Naive thymus-derived CD4-positive, alpha-beta T cell (primary cell): ENCODE results near the gene ARL2. TPM values are rescaled to one million over a fixed set of nuclear protein-coding genes. Genes with fewer than 3 reads are reported as not detected.

Experiments
- ATAC-seq: fragments of 150-1000 bp; cut with Tn5 transposase; 2 replicates; pipeline ENCODE4 v1.10.0; 2021; ENCODE audit warnings: mild to moderate bottlenecking, moderate library complexity
- CTCF ChIA-PET: fragments of 350-600 bp; sonication (Branson Sonifier 250); formaldehyde crosslinking; loops from one replicate; lab custom pipeline; 2021; ENCODE audit warnings: antibody characterized with exemption; lab: Charles Lee
- POLR2A ChIA-PET: fragments of 350-600 bp; sonication (Branson Sonifier 250); formaldehyde crosslinking; loops from one replicate; lab custom pipeline; 2021; ENCODE audit warnings: antibody characterized with exemption, inconsistent platforms; lab: Charles Lee
- DNase-seq, 9 donors: peaks; one replicate each; pipeline versions ENCODE4 v3.0.0 to v3.0.0-alpha.2; 2020 to 2022; ENCODE audit warnings: mixed read lengths in 1 of 9
- H3K27ac ChIP-seq: one replicate; pipeline ENCODE4 v1.7.0; 2013; ENCODE audit warnings: mild to moderate bottlenecking, low read depth, low read length, moderate library complexity
- H3K27me3 ChIP-seq, 2 donors: one replicate each; pipeline ENCODE4 v1.7.0; 2013; ENCODE audit warnings: low read length in 2 of 2, mild to moderate bottlenecking in 2 of 2, moderate library complexity in 2 of 2; ENCODE audit not compliant: control insufficient read depth in 2 of 2, insufficient read depth in 2 of 2
- H3K36me3 ChIP-seq, 3 experiments: 1 replicate in 2 of 3; 2 replicates in 1 of 3; pipeline ENCODE4 v1.7.0; 2013; ENCODE audit warnings: low read length in 3 of 3, mild to moderate bottlenecking in 3 of 3, moderate library complexity in 1 of 3; ENCODE audit not compliant: insufficient read depth in 3 of 3, control insufficient read depth in 2 of 3
- H3K4me1 ChIP-seq, 2 donors: one replicate each; pipeline ENCODE4 v1.7.0; 2013; ENCODE audit warnings: low read length in 2 of 2, mild to moderate bottlenecking in 2 of 2, moderate library complexity in 1 of 2; ENCODE audit not compliant: control insufficient read depth in 2 of 2, insufficient read depth in 2 of 2
- H3K4me3 ChIP-seq: 2 replicates; pipeline ENCODE4 v1.7.0; 2013; ENCODE audit warnings: mild to moderate bottlenecking, low read length
- H3K9me3 ChIP-seq, 3 experiments: 1 replicate in 2 of 3; 2 replicates in 1 of 3; pipeline ENCODE4 v1.7.0; 2013; ENCODE audit warnings: low read length in 3 of 3; ENCODE audit not compliant: control insufficient read depth in 2 of 3
- H3K27ac Mint-ChIP-seq, 9 donors: one replicate each; pipeline ENCODE4 v1.8.0; 2020 to 2022; ENCODE audit warnings: mixed read lengths in 9 of 9, mild to moderate bottlenecking in 8 of 9, moderate library complexity in 5 of 9, inconsistent platforms in 2 of 9
- H3K27me3 Mint-ChIP-seq, 5 donors: one replicate each; pipeline ENCODE4 v1.8.0; 2021 to 2022; ENCODE audit warnings: mixed read lengths in 5 of 5, mild to moderate bottlenecking in 1 of 5
- H3K36me3 Mint-ChIP-seq, 5 donors: one replicate each; pipeline ENCODE4 v1.8.0; 2020 to 2022; ENCODE audit warnings: mixed read lengths in 5 of 5, mild to moderate bottlenecking in 3 of 5, inconsistent platforms in 1 of 5
- H3K4me1 Mint-ChIP-seq, 7 donors: one replicate each; pipeline ENCODE4 v1.8.0; 2020 to 2022; ENCODE audit warnings: mixed read lengths in 7 of 7, mild to moderate bottlenecking in 3 of 7, inconsistent platforms in 1 of 7
- H3K4me3 Mint-ChIP-seq, 10 donors: one replicate each; pipeline ENCODE4 v1.8.0; 2020 to 2022; ENCODE audit warnings: mild to moderate bottlenecking in 10 of 10, mixed read lengths in 10 of 10, moderate library complexity in 6 of 10, inconsistent platforms in 2 of 10
- H3K9me3 Mint-ChIP-seq, 11 donors: one replicate each; pipeline ENCODE4 v1.8.0; 2020 to 2022; ENCODE audit warnings: mixed read lengths in 11 of 11, mild to moderate bottlenecking in 4 of 11, inconsistent platforms in 1 of 11, moderate library complexity in 1 of 11
- intact Hi-C, 2 donors: fragments of 100-400 bp; cut with micrococcal nuclease; formaldehyde crosslinking; loops; one replicate each; pipeline ENCODE4 v1.15.1; 2023
- polyA plus RNA-seq, 2 donors: library from polyadenylated mRNA; unstranded; fragments of 300-500 nt; fragmentation: Illumina TruSeq; gene quantifications; one replicate each; pipeline ENCODE4 v1.2.3, GENCODE V29; 2021
- total RNA-seq, 6 experiments: library from RNA in 5 of 6; stranded (reverse) in 5 of 6; gene quantifications; 1 replicate in 5 of 6; 2 replicates in 1 of 6; pipeline ENCODE4 v1.2.3 and lab custom pipeline; 2021 to 2026

ARL2 gene
- total and polyA plus RNA-seq, 7 experiments from 2014 or later = 22.6 to 96.1 (median 32.5) TPM

GRCh38 chr11:65014726-65015227, 817 bp downstream of the ARL2 start:
- Histone ChIP-seq H3K4me1 (peaks cover 4 to 9% of the 10 kb centered on the region in 2 donors), H3K27me3 (no peaks in the 10 kb centered on the region), H3K4me3 (peak overlapping the region; percentile 97), H3K36me3 (peaks cover 0 to 15% (median 0%) of the 10 kb centered on the region in 3 experiments), H3K9me3 (no peaks in the 10 kb centered on the region), H3K27ac (peak overlapping the region; percentile 84)
- intact Hi-C loops = loop anchor here (1.0 to 5.0 kb wide), 9 partner anchors 13 to 327 kb away; partner anchors contain the start of genes SNX15 (in 2 of the 2), ATG2A (in 1 of the 2), CDCA5 (in 1 of the 2) and PPP2R5B (in 1 of the 2)
- Mint-ChIP-seq H3K4me1 (peaks cover 14 to 33% (median 29%) of the 10 kb centered on the region in 7 donors), H3K27ac (peak overlapping the region; percentile 80 to 97 (median 93)), H3K27me3 (no peaks in the 10 kb centered on the region), H3K36me3 (peaks cover 0 to 14% (median 10%) of the 10 kb centered on the region in 5 donors), H3K4me3 (peak overlapping the region; percentile 86 to 93 (median 91)), H3K9me3 (no peaks in the 10 kb centered on the region)
- DNase-seq (peak in 3 of 9 donors; percentile 16 to 31 (median 27)), ATAC-seq (no peak)
- POLR2A ChIA-PET = interaction anchor here (0.6 to 4.0 kb wide), 19 partner anchors 11 to 273 kb away, joined by 3 to 28 read pairs (median 3); partner anchors contain the start of genes FAU, MRPL49, PPP2R5B and SAC3D1
- CTCF ChIA-PET = interaction anchor here (0.5 to 2.7 kb wide), 17 partner anchors 9 to 204 kb away, joined by 3 to 10 read pairs (median 4); partner anchors contain the start of genes FAU, MRPL49, SNX15 and ZNHIT2

- Mint-ChIP-seq H3K27ac (peak overlapping the region in 2 of 9 donors; percentile 20 to 80), H3K27me3 (no peaks in the 10 kb centered on the region), H3K4me3 (peak overlapping the region in 2 of 10 donors; percentile 38 to 39), H3K4me1 (peaks cover 15 to 33% (median 29%) of the 10 kb centered on the region in 7 donors), H3K36me3 (peaks cover 0 to 14% (median 10%) of the 10 kb centered on the region in 5 donors), H3K9me3 (no peaks in the 10 kb centered on the region)
- ATAC-seq (no peak), DNase-seq (no peak)
- Histone ChIP-seq H3K9me3 (no peaks in the 10 kb centered on the region), H3K4me3 (no peak overlapping the region), H3K36me3 (peaks cover 0 to 26% (median 0%) of the 10 kb centered on the region in 3 experiments), H3K4me1 (peaks cover 4 to 9% of the 10 kb centered on the region in 2 donors), H3K27me3 (no peaks in the 10 kb centered on the region), H3K27ac (no peak overlapping the region)
- intact Hi-C loops = no loop called here
- POLR2A ChIA-PET = interaction anchor here (0.7 to 4.0 kb wide), 3 partner anchors 9 to 1470 kb away, joined by 4 to 28 read pairs (median 4); partner anchors contain the start of genes SNX15 and SYVN1
- CTCF ChIA-PET = no interaction called here
Measured at GRCh38 chr11:65016705-65017104, 2.7 kb downstream of the ARL2 start.

GRCh38 chr11:65017937-65018336, 4.0 kb downstream of the ARL2 start:
- CTCF ChIA-PET = no interaction called here
- H3K27ac ChIP-seq = no peak overlapping the region
- no peaks in the 10 kb centered on the region for H3K9me3 Mint-ChIP-seq
- no peak for ATAC-seq
- H3K36me3 ChIP-seq = peaks cover 0 to 26% (median 0%) of the 10 kb centered on the region in 3 experiments
- POLR2A ChIA-PET = interaction anchor here (1.7 kb wide), 1 partner anchor 117 kb away, joined by 4 read pairs; the partner anchor contains the start of gene SYVN1
- H3K36me3 Mint-ChIP-seq = peaks cover 0 to 19% (median 10%) of the 10 kb centered on the region in 5 donors
- H3K27me3 ChIP-seq = no peaks in the 10 kb centered on the region
- intact Hi-C loops = no loop called here
- no peaks in the 10 kb centered on the region for H3K27me3 Mint-ChIP-seq
- H3K4me1 ChIP-seq = peaks cover 4 to 9% of the 10 kb centered on the region in 2 donors
- no peak overlapping the region for H3K4me3 Mint-ChIP-seq
- peaks cover 15 to 33% (median 27%) of the 10 kb centered on the region in 7 donors for H3K4me1 Mint-ChIP-seq
- H3K27ac Mint-ChIP-seq = no peak overlapping the region
- DNase-seq = no peak
- no peaks in the 10 kb centered on the region for H3K9me3 ChIP-seq
- no peak overlapping the region for H3K4me3 ChIP-seq

GRCh38 chr11:65019824-65020223, 5.9 kb downstream of the ARL2 start:
- Mint-ChIP-seq H3K27me3 (no peaks in the 10 kb centered on the region), H3K4me3 (no peak overlapping the region), H3K27ac (no peak overlapping the region), H3K4me1 (peaks cover 12 to 21% (median 18%) of the 10 kb centered on the region in 7 donors), H3K9me3 (no peaks in the 10 kb centered on the region), H3K36me3 (peaks cover 0 to 19% (median 10%) of the 10 kb centered on the region in 5 donors)
- Histone ChIP-seq H3K36me3 (peaks cover 0 to 26% (median 0%) of the 10 kb centered on the region in 3 experiments), H3K9me3 (no peaks in the 10 kb centered on the region), H3K4me1 (peaks cover 0 to 2% of the 10 kb centered on the region in 2 donors), H3K27ac (no peak overlapping the region), H3K4me3 (no peak overlapping the region), H3K27me3 (no peaks in the 10 kb centered on the region)
- DNase-seq (no peak), ATAC-seq (no peak)
- intact Hi-C loops = no loop called here
- CTCF ChIA-PET = no interaction called here
- POLR2A ChIA-PET = no interaction called here

GRCh38 chr11:65021003-65021402, 7.0 kb downstream of the ARL2 start:
- Histone ChIP-seq H3K36me3 (peaks cover 0 to 26% (median 0%) of the 10 kb centered on the region in 3 experiments), H3K4me1 (no peaks in the 10 kb centered on the region), H3K4me3 (no peak overlapping the region), H3K27ac (no peak overlapping the region), H3K27me3 (no peaks in the 10 kb centered on the region), H3K9me3 (no peaks in the 10 kb centered on the region)
- no peaks in the 10 kb centered on the region for H3K9me3 Mint-ChIP-seq
- intact Hi-C loops = no loop called here
- no peak overlapping the region for H3K27ac Mint-ChIP-seq
- H3K4me1 Mint-ChIP-seq = peaks cover 6 to 14% (median 10%) of the 10 kb centered on the region in 7 donors
- ChIA-PET CTCF (no interaction called here), POLR2A (interaction anchor here (1.6 kb wide), 1 partner anchor 17 kb away, joined by 4 read pairs; no protein-coding TSS in a partner anchor)
- DNase-seq (no peak), ATAC-seq (no peak)
- H3K36me3 Mint-ChIP-seq = peaks cover 0 to 19% (median 10%) of the 10 kb centered on the region in 5 donors
- H3K27me3 Mint-ChIP-seq = no peaks in the 10 kb centered on the region
- no peak overlapping the region for H3K4me3 Mint-ChIP-seq

- ATAC-seq (no peak), DNase-seq (no peak)
- H3K4me1 ChIP-seq = no peaks in the 10 kb centered on the region
- peaks cover 0 to 18% (median 8%) of the 10 kb centered on the region in 5 donors for H3K36me3 Mint-ChIP-seq
- no peak overlapping the region for H3K4me3 Mint-ChIP-seq
- no peaks in the 10 kb centered on the region for H3K27me3 Mint-ChIP-seq
- H3K4me3 ChIP-seq = no peak overlapping the region
- no peak overlapping the region for H3K27ac ChIP-seq
- ChIA-PET CTCF (no interaction called here), POLR2A (interaction anchor here (1.6 kb wide), 1 partner anchor 17 kb away, joined by 4 read pairs; no protein-coding TSS in a partner anchor)
- H3K9me3 Mint-ChIP-seq = no peaks in the 10 kb centered on the region
- no peaks in the 10 kb centered on the region for H3K9me3 ChIP-seq
- intact Hi-C loops = no loop called here
- peaks cover 4 to 9% (median 6%) of the 10 kb centered on the region in 7 donors for H3K4me1 Mint-ChIP-seq
- no peaks in the 10 kb centered on the region for H3K27me3 ChIP-seq
- H3K36me3 ChIP-seq = peaks cover 0 to 26% (median 0%) of the 10 kb centered on the region in 3 experiments
- H3K27ac Mint-ChIP-seq = no peak overlapping the region
Measured at GRCh38 chr11:65021509-65021908, 7.5 kb downstream of the ARL2 start.
